Measurements from ENCODE around the gene OTOG.

- TF ChIP-seq EZH2 (IDR thresholded peaks at IDR 0.05; ENCODE audit: borderline replicate concordance, low read depth, low read length, severe bottlenecking) (no peak), POLR2AphosphoS5 (IDR thresholded peaks at IDR 0.05; ENCODE audit: insufficient read depth, low read depth, low read length) (no peak), CTCF (IDR thresholded peaks at IDR 0.05; ENCODE audit: extremely low read depth in 1 of 2, insufficient read depth in 1 of 2, low read depth in 1 of 2, low read length in 2 of 2) (no peak), POLR2A (IDR thresholded peaks at IDR 0.05; ENCODE audit: low read depth, low read length) (no peak)
Observed at GRCh38 chr11:17581732-17582053, 34.6 kb downstream of the OTOG start.

Data from endothelial cell of umbilical vein (primary cell).